Pancreas (tissue), 10 donors: ENCODE data around the gene PPM1B. TPM values are rescaled to one million over a fixed set of nuclear protein-coding genes. Genes with fewer than 3 reads are reported as not detected.
"Not testable (repeated sequence)": the region's sequence is repeated elsewhere in the genome, so short reads cannot be mapped to it uniquely, and the experiment has no call there.

ENCODE experiments used
- ATAC-seq, 4 donors: fragments of 200-7000 bp; cut with Tn5 transposase; one replicate each; pipeline versions ENCODE4 v1.8.0 to v1.9.1; 2020; ENCODE audit warnings: mild to moderate bottlenecking in 4 of 4, moderate library complexity in 4 of 4
- DNase-seq, 6 donors: peaks; one replicate each; pipeline ENCODE4 v3.0.0-alpha.2; 2020
- FAIRE-seq: peaks from 2 replicates; lab custom pipeline; 2012; peaks lifted over from hg19 to GRCh38; lab: Jason Lieb, UNC
- H3K27ac ChIP-seq, 4 donors: fragments of 200-600 bp; sonication (generic); 1 replicate in 3 of 4; 2 replicates in 1 of 4; pipeline versions ENCODE4 v1.5.0 to v1.8.0; 2020
- H3K27me3 ChIP-seq, 4 donors: fragments of 200-600 bp; one replicate each; pipeline ENCODE4 v1.8.0; 2021
- H3K36me3 ChIP-seq, 3 donors: fragments of 200-600 bp; sonication (generic) in 1 of 3; one replicate each; pipeline versions ENCODE4 v1.5.0 to v1.8.0; 2020 to 2021
- H3K4me1 ChIP-seq, 3 donors: fragments of 200-600 bp; one replicate each; pipeline ENCODE4 v1.8.0; 2021
- H3K4me3 ChIP-seq, 4 donors: fragments of 200-600 bp; sonication (generic) in 2 of 4; one replicate each; pipeline versions ENCODE4 v1.5.0 to v1.8.0; 2020 to 2021
- H3K9me3 ChIP-seq, 4 donors: fragments of 200-600 bp; one replicate each; pipeline ENCODE4 v1.8.0; 2021
- CTCF ChIP-seq, 4 donors: fragments of 200-600 bp; sonication (generic) in 3 of 4; IDR thresholded peaks; one replicate each; pipeline versions ENCODE4 v1.5.0 to v1.8.0; 2021; ENCODE audit warnings: antibody characterized with exemption in 4 of 4
- WGBS, 2 donors: extraction: QIAGEN DNeasy Blood & Tissue Kit; methylation state at CpG; one replicate each; pipeline ENCODE4 v1.1.7; 2013; 5-methylcytosine and 5-hydroxymethylcytosine counted together
- intact Hi-C, 3 donors: fragments of 100-400 bp; cut with DNase I; formaldehyde crosslinking; loops; one replicate each; pipeline versions ENCODE4 v1.11.1 to v1.14.2; 2022
- polyA plus RNA-seq, 2 donors: library from polyadenylated mRNA; stranded (reverse); fragments of 200-250 nt; gene quantifications; one replicate each; pipeline ENCODE4 v1.2.3, GENCODE V29; 2013
- total RNA-seq, 6 donors: library from RNA; stranded (reverse); fragmentation: NEBNext Ultra II Directional in 4 of 6; extraction: Animal tissue kit (Norgen Biotek cat#: 25700) in 4 of 6; gene quantifications; one replicate each; pipeline versions ENCODE4 v1.2.1 to v1.2.4, GENCODE V29; 2021 to 2023
- donor health status: healthy with polysubstance abuse.
- donor health status: DM: no; HTN: no; CAD: no; lungs with moderate emphysema.
- donor health status: DM: no; HTN: no; CAD: no.
- donor health status: control.
- donor health status: control.
- donor health status: Bipolar disorder and iron deficiency.
- donor health status: DM: yes; HTN: yes; CAD: no.
- donor health status: DM: no; HTN: no; CAD: no.
- donor health status: DM: no; HTN: no; CAD: no.
- donor health status: DM: yes; HTN: yes; CAD: no.

Gene PPM1B
- total and polyA plus RNA-seq, 8 donors, result 12.0 to 28.5 (median 19.7) TPM

- FAIRE-seq, result no peak
- ATAC-seq, result peak in 2 of 4 donors; percentile 55 to 72
- H3K36me3 ChIP-seq, result no peaks in the 10 kb centered on the region
- TF ChIP-seq CTCF (IDR thresholded peaks at IDR 0.05), result no peak
- peak in 1 of 6 donors; percentile 17 for DNase-seq
- no peaks in the 10 kb centered on the region for H3K4me1 ChIP-seq
- no peaks in the 10 kb centered on the region for H3K27me3 ChIP-seq
- no peaks in the 10 kb centered on the region for H3K9me3 ChIP-seq
- 41 to 42% methylated on average over 5 of the region's 5 CpGs for WGBS, 2 donors
- no peak overlapping the region for H3K27ac ChIP-seq
- no peak overlapping the region for H3K4me3 ChIP-seq
- intact Hi-C loops, result no loop called here
These were observed 42.4 kb upstream of the PPM1B start for GRCh38 chr2:44126106-44126797.

- DNase-seq (no peak), FAIRE-seq (no peak), ATAC-seq (no peak)
- no peak overlapping the region for H3K4me3 ChIP-seq
- WGBS, 2 donors, result 68 to 70% methylated on average over 4 of the region's 4 CpGs
- no peaks in the 10 kb centered on the region for H3K27me3 ChIP-seq
- H3K4me1 ChIP-seq, result no peaks in the 10 kb centered on the region
- no peaks in the 10 kb centered on the region for H3K9me3 ChIP-seq
- no peak for TF ChIP-seq CTCF (IDR thresholded peaks at IDR 0.05)
- H3K36me3 ChIP-seq, result no peaks in the 10 kb centered on the region
- intact Hi-C loops, result no loop called here
- no peak overlapping the region for H3K27ac ChIP-seq
These were observed 38.2 kb upstream of the PPM1B start for GRCh38 chr2:44130441-44130840.

GRCh38 chr2:44131177-44131576 is 37.5 kb upstream of the PPM1B start:
- ATAC-seq (no peak), FAIRE-seq (no peak)

GRCh38 chr2:44133602-44134001 is 35.1 kb upstream of the PPM1B start:
- H3K4me3 ChIP-seq, intact Hi-C loops, H3K4me1 ChIP-seq, H3K36me3 ChIP-seq, ATAC-seq, FAIRE-seq, H3K27ac ChIP-seq, DNase-seq, H3K9me3 ChIP-seq, H3K27me3 ChIP-seq: not testable (repeated sequence)
- 82 to 89% methylated on average over 3 of the region's 3 CpGs for WGBS, 2 donors

More at GRCh38 chr2:44131177-44131576, 37.5 kb upstream of the PPM1B start:
- no peaks in the 10 kb centered on the region for H3K4me1 ChIP-seq
- no peak for DNase-seq
- H3K36me3 ChIP-seq, result no peaks in the 10 kb centered on the region
- no peak overlapping the region for H3K27ac ChIP-seq
- no peak for TF ChIP-seq CTCF (IDR thresholded peaks at IDR 0.05)
- H3K27me3 ChIP-seq, result no peaks in the 10 kb centered on the region
- no peaks in the 10 kb centered on the region for H3K9me3 ChIP-seq
- intact Hi-C loops, result no loop called here
- no peak overlapping the region for H3K4me3 ChIP-seq

DNA sequence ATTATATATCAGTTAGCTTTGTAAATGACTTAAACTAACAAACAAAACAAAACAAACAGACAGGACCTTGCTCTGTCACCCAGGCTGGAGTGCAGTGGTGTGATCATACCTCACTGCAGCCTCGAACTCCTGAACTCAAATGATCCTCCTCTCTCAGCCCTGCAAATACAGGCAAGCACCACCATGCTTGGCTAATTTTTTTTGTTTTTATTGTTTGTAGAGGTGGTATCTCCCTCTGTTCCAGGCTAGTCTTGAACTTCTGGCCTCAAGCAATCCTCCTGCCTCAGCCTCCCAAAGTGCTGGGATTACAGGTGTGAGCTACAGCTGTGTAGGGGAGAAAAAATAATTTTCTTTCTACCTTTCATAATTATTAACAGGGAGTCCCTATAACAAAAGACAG is 33.8 kb upstream of the PPM1B start:
- no peak overlapping the region for H3K27ac ChIP-seq
- intact Hi-C loops, result no loop called here
- H3K9me3 ChIP-seq, result no peaks in the 10 kb centered on the region
- ATAC-seq (no peak), DNase-seq (no peak), FAIRE-seq (no peak)
- WGBS, 2 donors, result 91 to 96% methylated on average over 1 of the region's 1 CpG
- TF ChIP-seq CTCF (IDR thresholded peaks at IDR 0.05), result no peak
- H3K36me3 ChIP-seq, result no peaks in the 10 kb centered on the region
- no peak overlapping the region for H3K4me3 ChIP-seq
- H3K4me1 ChIP-seq, result no peaks in the 10 kb centered on the region
- H3K27me3 ChIP-seq, result no peaks in the 10 kb centered on the region
